GM12878 (cell line): ENCODE measurements around the gene TMPRSS9. TPM values are rescaled to one million over a fixed set of nuclear protein-coding genes. Genes with fewer than 3 reads are reported as not detected.
A peak's percentile ranks its signal among the peaks of the same experiment; 100 is the strongest.

Experiments
- BMI1 ChIP-seq: fragments of 450-650 bp; IDR thresholded peaks from 2 replicates; pipeline ENCODE4 v1.6.1; 2016; ENCODE audit warnings: mild to moderate bottlenecking, moderate library complexity, borderline replicate concordance
- BRCA1 ChIP-seq: IDR thresholded peaks from 2 replicates; pipeline ENCODE4 v1.6.1; 2011; ENCODE audit warnings: low read depth, low read length, improper control_type of control experiment
- CBX5 ChIP-seq: sonication (generic); IDR thresholded peaks from 2 replicates; pipeline ENCODE4 v1.6.1; 2016; ENCODE audit warnings: low read depth, moderate library complexity, mild to moderate bottlenecking, inconsistent platforms
- CREM ChIP-seq: IDR thresholded peaks from 2 replicates; pipeline ENCODE4 v1.6.1; 2014; ENCODE audit warnings: antibody characterized with exemption, low read depth
- E2F8 ChIP-seq: fragments of 450-650 bp; IDR thresholded peaks from 2 replicates; pipeline ENCODE4 v1.6.1; 2018; ENCODE audit warnings: mild to moderate bottlenecking, low read depth, moderate library complexity; ENCODE audit not compliant: partially characterized antibody
- HDAC2 ChIP-seq: fragments of 200-600 bp; sonication (generic); IDR thresholded peaks from 2 replicates; pipeline ENCODE4 v1.6.1; 2017
- HSF1 ChIP-seq: fragments of 150-350 bp; IDR thresholded peaks from 2 replicates; pipeline ENCODE4 v1.6.1; 2014; ENCODE audit warnings: mild to moderate bottlenecking, low read depth, low read length
- IRF4 ChIP-seq: IDR thresholded peaks from 2 replicates; pipeline ENCODE4 v1.6.1; 2011; ENCODE audit warnings: low read depth, low read length
- MEF2A ChIP-seq: IDR thresholded peaks from 2 replicates; pipeline ENCODE4 v1.6.1; 2011; ENCODE audit warnings: low read depth, mild to moderate bottlenecking, low read length, moderate library complexity; ENCODE audit not compliant: insufficient read depth
- NFYB ChIP-seq: IDR thresholded peaks from 2 replicates; pipeline ENCODE4 v1.6.1; 2011; ENCODE audit warnings: low read depth, mild to moderate bottlenecking, low read length, improper control_type of control experiment, moderate library complexity; ENCODE audit not compliant: insufficient read depth
- NKRF ChIP-seq: fragments of 450-650 bp; conservative IDR thresholded peaks from 2 replicates; pipeline ENCODE4 v1.6.1; 2017; ENCODE audit warnings: mild to moderate bottlenecking, moderate library complexity
- NR2C1 ChIP-seq: fragments of 450-650 bp; IDR thresholded peaks from 2 replicates; pipeline ENCODE4 v1.6.1; 2017; ENCODE audit warnings: antibody characterized with exemption, mild to moderate bottlenecking, moderate library complexity
- POLR2A ChIP-seq: IDR thresholded peaks from 2 replicates; pipeline ENCODE4 v1.6.1; 2011; ENCODE audit warnings: low read depth, mild to moderate bottlenecking, low read length
- RELA ChIP-seq: fragments of 450-650 bp; IDR thresholded peaks from 2 replicates; pipeline ENCODE4 v1.8.0; 2014; ENCODE audit warnings: borderline replicate concordance; ENCODE audit not compliant: partially characterized antibody
- RFX5 ChIP-seq: IDR thresholded peaks from 2 replicates; pipeline ENCODE4 v1.6.1; 2011; ENCODE audit warnings: low read depth, low read length, improper control_type of control experiment
- SIX5 ChIP-seq: IDR thresholded peaks from 2 replicates; pipeline ENCODE4 v1.6.1; 2011; ENCODE audit warnings: mild to moderate bottlenecking, low read depth, low read length, moderate library complexity; ENCODE audit not compliant: severe bottlenecking
- SKIL ChIP-seq: fragments of 450-650 bp; IDR thresholded peaks from 2 replicates; pipeline ENCODE4 v1.6.1; 2017; ENCODE audit warnings: mild to moderate bottlenecking, low read depth, inconsistent platforms; ENCODE audit not compliant: poor library complexity, severe bottlenecking
- TCF3 ChIP-seq: IDR thresholded peaks from 2 replicates; pipeline ENCODE4 v1.6.1; 2012; ENCODE audit warnings: low read depth, mild to moderate bottlenecking, low read length, borderline replicate concordance; ENCODE audit not compliant: insufficient read depth
- TCF7 ChIP-seq: IDR thresholded peaks from 2 replicates; pipeline ENCODE4 v1.6.1; 2014; ENCODE audit warnings: antibody characterized with exemption, borderline replicate concordance
- WRNIP1 ChIP-seq: IDR thresholded peaks from 2 replicates; pipeline ENCODE4 v1.6.1; 2011; ENCODE audit warnings: low read depth, low read length, improper control_type of control experiment, borderline replicate concordance
- polyA plus RNA-seq, 11 experiments: library from polyadenylated mRNA; depleted of rRNA in 4 of 11; unstranded in 6 of 11; stranded (reverse) in 5 of 11; fragments of >200 nt; fragmentation: Nextera tagmentation in 4 of 11; fragmentation: Illumina TruSeq in 1 of 11; extraction: Ambion mirVana in 4 of 11; extraction: Trizol in 1 of 11; gene quantifications; 1 replicate in 1 of 11; 2 replicates in 10 of 11; pipeline versions ENCODE4 v1.2.1 to v1.2.3, GENCODE V29; 2011 to 2016; ENCODE audit warnings: inconsistent platforms in 2 of 11, missing spikeins in 2 of 11, low read depth in 1 of 11
- total RNA-seq, 4 experiments: library from RNA; depleted of rRNA in 3 of 4; stranded (reverse); fragments of >200 nt in 3 of 4; fragmentation: Illumina TruSeq in 1 of 4; extraction: Trizol in 1 of 4; gene quantifications; 2 replicates each; pipeline versions ENCODE4 v1.2.1 to v1.2.3, GENCODE V29; 2013 to 2021
- TF ChIP-seq, protein P1 (sequence below): fragments of 450-650 bp; IDR thresholded peaks from 2 replicates; pipeline ENCODE4 v1.6.1; 2016; ENCODE audit warnings: mild to moderate bottlenecking

The TMPRSS9 gene
- total and polyA plus RNA-seq, 10 of the 15 experiments (the other 5 are each of a cell fraction or from before 2014, with no cell fraction given), result 0.24 TPM; not detected in 9

DNA sequence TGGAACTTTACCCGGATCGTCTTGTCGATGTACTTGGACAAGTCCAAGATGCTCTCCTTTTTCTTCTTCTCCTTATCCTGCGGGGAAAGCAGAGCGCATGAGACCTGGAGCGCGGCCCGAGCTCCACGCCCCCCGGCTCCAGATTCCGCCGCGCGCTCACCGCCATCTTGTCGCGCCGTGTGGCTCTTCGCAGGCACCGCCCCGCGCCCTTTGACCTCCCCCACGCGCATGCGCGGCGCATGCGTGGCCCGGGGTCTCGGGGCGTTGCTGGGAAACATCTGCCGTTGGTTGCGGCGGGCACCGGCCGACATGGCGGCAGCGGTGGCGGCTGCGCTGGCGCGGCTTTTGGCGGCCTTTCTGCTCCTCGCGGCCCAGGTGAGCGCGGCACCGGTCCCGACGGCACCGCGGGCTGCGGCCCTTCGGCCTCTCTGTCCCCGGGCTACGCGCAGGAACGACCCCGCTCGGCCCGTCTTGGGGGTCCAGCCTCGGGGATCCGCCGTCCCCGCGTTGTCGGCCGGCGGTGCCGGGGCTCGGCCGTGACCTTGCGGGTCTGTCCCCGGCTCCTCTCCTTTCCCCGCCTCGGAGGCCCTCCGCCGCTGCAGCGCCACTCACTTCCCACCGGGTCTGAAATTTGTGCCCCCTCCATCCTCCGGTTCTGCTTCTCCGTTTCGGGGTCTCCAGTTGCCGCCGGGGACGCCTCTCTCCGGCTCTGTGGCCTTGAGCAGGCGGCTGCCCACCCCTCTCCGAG is 31.5 kb upstream of the TMPRSS9 start, which contains the start of the genes LSM7 and SPPL2B (continued):
- TF ChIP-seq, protein P1, sequence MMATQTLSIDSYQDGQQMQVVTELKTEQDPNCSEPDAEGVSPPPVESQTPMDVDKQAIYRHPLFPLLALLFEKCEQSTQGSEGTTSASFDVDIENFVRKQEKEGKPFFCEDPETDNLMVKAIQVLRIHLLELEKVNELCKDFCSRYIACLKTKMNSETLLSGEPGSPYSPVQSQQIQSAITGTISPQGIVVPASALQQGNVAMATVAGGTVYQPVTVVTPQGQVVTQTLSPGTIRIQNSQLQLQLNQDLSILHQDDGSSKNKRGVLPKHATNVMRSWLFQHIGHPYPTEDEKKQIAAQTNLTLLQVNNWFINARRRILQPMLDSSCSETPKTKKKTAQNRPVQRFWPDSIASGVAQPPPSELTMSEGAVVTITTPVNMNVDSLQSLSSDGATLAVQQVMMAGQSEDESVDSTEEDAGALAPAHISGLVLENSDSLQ, result no peak
- TF ChIP-seq HSF1 (no peak), POLR2A (peak; percentile 90), HDAC2 (no peak), SKIL (no peak), BMI1 (no peak), TCF7 (no peak), MEF2A (no peak), E2F8 (no peak), RELA (no peak), SIX5 (peak; percentile 35), NKRF (peak; percentile 97), BRCA1 (no peak), WRNIP1 (no peak), TCF3 (no peak), NR2C1 (peak; percentile 98), IRF4 (no peak), RFX5 (peak; percentile 35; the same call in 1 of the 2 replicates), CREM (0 out of 2 replicates have a peak, but pooled peaks have one; percentile 34), CBX5 (no peak), NFYB (no peak)
